Cardiac fibroblast (primary cell): Measurements from ENCODE around the gene GDI1.

ENCODE experiments used
- DNase-seq, 2 donors: peaks; one replicate each; pipeline versions ENCODE4 v3.0.0 to v3.0.0-alpha.2; 2010; ENCODE audit warnings: low read depth in 2 of 2
- H3K4me3 ChIP-seq, 2 donors: replicated peaks in 1 of 2; 1 replicate in 1 of 2; 2 replicates in 1 of 2; pipeline ENCODE4 v1.5.1; 2011; ENCODE audit warnings: low read depth in 2 of 2, low read length in 2 of 2, mild to moderate bottlenecking in 2 of 2, moderate library complexity in 1 of 2
- TF ChIP-seq, protein P1 (sequence below): IDR thresholded peaks from one replicate; pipeline ENCODE4 v1.5.1; 2011; ENCODE audit warnings: low read depth, mild to moderate bottlenecking, low read length, inconsistent platforms

GDI1 gene

DNA sequence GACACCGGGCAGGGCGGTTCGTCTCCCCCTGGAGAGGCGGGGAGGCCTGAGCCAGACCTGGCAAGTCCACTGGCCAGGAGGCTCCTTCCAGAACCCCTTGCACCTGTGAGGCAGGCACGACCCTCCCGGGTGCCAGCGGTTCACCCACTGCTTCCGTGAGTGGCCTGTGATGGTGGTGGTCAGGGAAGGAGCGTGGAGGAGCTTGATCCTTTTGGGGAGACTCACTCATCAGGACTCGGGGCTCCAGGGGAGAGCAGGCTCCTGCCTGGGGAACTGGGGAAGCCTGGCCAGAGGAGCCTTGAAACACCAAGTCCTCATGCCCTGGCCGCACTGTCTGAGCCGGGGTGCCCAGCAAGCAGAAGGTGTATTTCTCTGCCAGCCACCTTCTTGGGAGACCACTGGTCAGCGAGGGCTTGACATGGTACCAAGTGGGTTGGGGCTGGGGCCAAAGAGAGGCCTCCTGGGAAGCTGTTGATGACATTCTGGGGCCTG lies 7.8 kb downstream of the GDI1 start:
- H3K4me3 ChIP-seq: peak overlapping the region; percentile 67
- TF ChIP-seq, protein P1, sequence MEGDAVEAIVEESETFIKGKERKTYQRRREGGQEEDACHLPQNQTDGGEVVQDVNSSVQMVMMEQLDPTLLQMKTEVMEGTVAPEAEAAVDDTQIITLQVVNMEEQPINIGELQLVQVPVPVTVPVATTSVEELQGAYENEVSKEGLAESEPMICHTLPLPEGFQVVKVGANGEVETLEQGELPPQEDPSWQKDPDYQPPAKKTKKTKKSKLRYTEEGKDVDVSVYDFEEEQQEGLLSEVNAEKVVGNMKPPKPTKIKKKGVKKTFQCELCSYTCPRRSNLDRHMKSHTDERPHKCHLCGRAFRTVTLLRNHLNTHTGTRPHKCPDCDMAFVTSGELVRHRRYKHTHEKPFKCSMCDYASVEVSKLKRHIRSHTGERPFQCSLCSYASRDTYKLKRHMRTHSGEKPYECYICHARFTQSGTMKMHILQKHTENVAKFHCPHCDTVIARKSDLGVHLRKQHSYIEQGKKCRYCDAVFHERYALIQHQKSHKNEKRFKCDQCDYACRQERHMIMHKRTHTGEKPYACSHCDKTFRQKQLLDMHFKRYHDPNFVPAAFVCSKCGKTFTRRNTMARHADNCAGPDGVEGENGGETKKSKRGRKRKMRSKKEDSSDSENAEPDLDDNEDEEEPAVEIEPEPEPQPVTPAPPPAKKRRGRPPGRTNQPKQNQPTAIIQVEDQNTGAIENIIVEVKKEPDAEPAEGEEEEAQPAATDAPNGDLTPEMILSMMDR: no peak
- DNase-seq: no peak

DNA sequence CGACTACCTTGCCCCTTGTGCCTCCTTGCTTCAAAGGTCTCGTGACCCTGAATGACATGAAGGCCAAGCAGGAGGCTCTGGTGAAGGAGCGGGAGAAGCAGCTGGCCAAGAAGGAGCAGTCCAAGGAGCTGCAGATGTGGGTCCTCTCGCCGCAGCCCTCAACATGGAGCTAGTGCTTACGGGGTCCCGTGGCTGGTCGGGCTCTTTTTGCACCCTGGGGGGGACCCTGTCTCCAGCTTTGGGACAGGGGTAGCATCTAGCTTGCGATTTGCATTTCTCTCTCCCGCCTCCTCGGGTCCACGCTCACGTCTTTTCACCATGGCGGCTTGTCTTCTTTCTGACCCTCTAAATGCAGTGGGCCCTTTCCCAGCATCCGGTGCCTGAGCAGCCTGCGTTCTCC lies 8.8 kb downstream of the GDI1 start:
- TF ChIP-seq, protein P1: no peak
- DNase-seq: no peak
- no peak overlapping the region for H3K4me3 ChIP-seq

DNA sequence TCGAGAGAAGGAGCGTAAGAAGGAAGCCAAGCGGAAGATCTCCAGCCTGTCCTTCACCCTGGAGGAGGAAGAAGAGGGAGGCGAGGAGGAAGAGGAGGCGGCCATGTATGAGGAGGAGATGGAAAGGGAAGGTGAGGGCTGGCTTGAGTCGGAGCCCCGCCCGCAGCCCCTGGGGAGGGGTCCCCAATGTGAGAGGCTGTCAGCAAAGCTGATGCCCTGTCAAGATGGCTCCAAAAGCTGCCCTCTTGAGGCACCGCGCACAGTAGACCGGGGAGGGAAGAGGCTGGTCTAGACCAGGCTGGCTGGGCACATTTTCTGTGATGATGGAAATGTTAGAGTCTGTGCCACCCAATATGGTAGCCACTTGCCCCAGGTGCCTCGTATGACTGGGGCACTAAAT lies 9.5 kb downstream of the GDI1 start:
- no peak for DNase-seq
- H3K4me3 ChIP-seq: no peak overlapping the region
- TF ChIP-seq, protein P1: no peak

DNA sequence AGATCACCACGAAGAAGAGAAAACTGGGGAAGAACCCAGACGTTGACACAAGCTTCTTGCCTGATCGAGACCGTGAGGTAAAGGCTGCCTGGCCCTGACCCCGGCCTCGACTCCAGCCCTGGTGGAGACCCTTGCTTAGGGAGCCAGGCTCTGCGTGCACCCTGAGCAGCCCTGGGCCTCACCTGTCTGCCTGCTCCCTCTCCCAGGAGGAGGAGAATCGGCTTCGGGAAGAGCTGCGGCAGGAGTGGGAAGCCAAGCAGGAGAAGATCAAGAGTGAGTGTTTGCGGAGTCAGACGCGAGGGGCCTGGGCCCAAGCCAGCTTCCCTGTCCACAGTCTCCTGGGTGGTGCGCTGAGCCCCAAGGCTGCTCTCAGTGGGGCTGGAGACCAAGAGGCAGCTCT lies 11.5 kb downstream of the GDI1 start:
- DNase-seq: no peak
- H3K4me3 ChIP-seq: no peak overlapping the region
- TF ChIP-seq, protein P1: no peak

DNA sequence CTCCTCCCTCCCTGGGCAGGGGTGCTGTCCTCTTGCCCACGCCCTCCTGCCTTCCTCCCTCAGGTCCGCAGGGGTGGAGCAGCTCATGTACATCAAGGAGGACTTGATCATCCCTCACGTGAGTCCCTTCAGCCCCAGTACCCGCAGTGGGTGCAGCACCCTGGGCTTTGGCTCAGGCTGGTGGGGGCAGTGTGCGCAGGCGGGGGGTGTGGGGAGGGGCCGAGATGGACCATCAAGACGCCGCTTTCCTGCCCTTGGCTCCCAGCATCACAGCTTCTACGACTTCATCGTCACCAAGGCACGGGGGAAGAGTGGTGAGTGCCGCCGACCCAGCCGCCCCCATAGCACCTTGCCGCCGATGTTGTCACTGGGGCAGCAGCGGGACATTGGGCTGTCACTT lies 12.7 kb downstream of the GDI1 start:
- TF ChIP-seq, protein P1: no peak
- no peak for DNase-seq
- H3K4me3 ChIP-seq: no peak overlapping the region

DNA sequence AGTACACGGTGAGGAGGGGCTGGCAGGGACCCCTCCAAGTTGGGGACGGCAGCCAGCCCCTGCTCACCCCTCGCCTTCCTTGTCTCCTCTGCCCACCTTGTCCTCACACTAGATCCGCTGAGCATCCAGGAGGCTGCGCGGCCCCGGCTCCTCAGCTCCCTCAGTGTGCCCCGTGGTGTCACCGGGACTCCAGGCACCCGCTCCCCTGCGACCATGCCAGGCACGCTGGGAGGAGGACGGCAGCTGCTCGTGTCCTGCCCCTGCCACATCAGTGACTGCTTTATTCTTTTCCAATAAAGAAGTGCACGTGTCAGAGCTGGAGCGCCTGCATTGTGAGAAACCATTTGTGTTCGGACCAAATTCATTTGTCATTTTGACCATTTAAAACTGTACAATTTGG lies 13.4 kb downstream of the GDI1 start:
- TF ChIP-seq, protein P1: no peak
- H3K4me3 ChIP-seq: no peak overlapping the region
- no peak for DNase-seq

DNA sequence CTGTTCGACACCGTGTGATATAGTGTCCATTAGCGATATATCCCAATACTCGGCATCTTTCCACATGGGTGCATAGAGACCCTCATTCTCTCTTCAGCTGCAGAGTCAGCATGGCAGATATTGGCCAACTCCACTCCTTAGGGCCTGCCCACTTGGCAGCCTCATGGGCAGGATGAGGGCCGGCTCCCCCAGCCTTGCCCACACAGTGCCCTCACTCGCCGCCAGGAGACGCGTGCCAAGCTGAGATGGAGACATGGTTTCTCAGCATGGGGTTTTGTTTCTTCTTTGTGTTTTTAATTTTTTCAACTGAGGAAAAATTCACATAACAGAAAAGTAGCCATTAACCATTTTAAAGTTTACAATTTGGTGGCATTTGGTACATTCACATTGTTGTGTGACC lies 15.9 kb downstream of the GDI1 start:
- TF ChIP-seq, protein P1: no peak

More for the DNA sequence above, 15.9 kb downstream of the GDI1 start:
- H3K4me3 ChIP-seq: no peak overlapping the region
- no peak for DNase-seq
